PC-9 (cell line): ENCODE data around the gene OS9. TPM values are rescaled to one million over a fixed set of nuclear protein-coding genes. Genes with fewer than 3 reads are reported as not detected.

Experiments used
- BruUV-seq: library from RNA; stranded (reverse); fragments of 400-500 nt; replicated peaks from 2 replicates; lab custom pipeline; 2021; lab: Mats Ljungman, UMichigan
- CTCF ChIA-PET: fragments of 300-600 bp; sonication (Branson Sonifier 250); formaldehyde crosslinking; loops from one replicate; lab custom pipeline; 2022; ENCODE audit warnings: antibody characterized with exemption; lab: Charles Lee
- POLR2A ChIA-PET: fragments of 300-600 bp; sonication (Branson Sonifier 250); formaldehyde crosslinking; loops from one replicate; lab custom pipeline; 2022; ENCODE audit warnings: antibody characterized with exemption; ENCODE audit not compliant: unreplicated experiment; lab: Charles Lee
- DNase-seq, 2 experiments: peaks; one replicate each; pipeline versions ENCODE4 v3.0.0 to v3.0.0-alpha.2; 2015 to 2022; ENCODE audit warnings: mixed read lengths in 1 of 2
- H2AFZ ChIP-seq: fragments of 200-600 bp; sonication (generic); 2 replicates; pipeline ENCODE4 v1.8.1; 2017; ENCODE audit warnings: antibody characterized with exemption
- H3F3A ChIP-seq: fragments of 200-600 bp; sonication (generic); 2 replicates; pipeline ENCODE4 v1.8.1; 2017; ENCODE audit warnings: antibody characterized with exemption, mild to moderate bottlenecking, low read depth; ENCODE audit not compliant: insufficient read depth
- H3K27ac ChIP-seq: fragments of 200-600 bp; sonication (generic); 2 replicates; pipeline ENCODE4 v1.6.1; 2016; ENCODE audit warnings: mixed run types
- H3K27me3 ChIP-seq: fragments of 200-600 bp; sonication (generic); 2 replicates; pipeline ENCODE4 v1.6.1; 2016; ENCODE audit warnings: low read depth, mixed run types; ENCODE audit not compliant: insufficient read depth
- H3K36me3 ChIP-seq: fragments of 200-600 bp; sonication (generic); 2 replicates; pipeline ENCODE4 v1.6.1; 2016; ENCODE audit warnings: low read depth, mixed run types
- H3K4me1 ChIP-seq: fragments of 200-600 bp; sonication (generic); replicated peaks from 2 replicates; pipeline ENCODE4 v1.6.1; 2016; ENCODE audit warnings: mixed run types; ENCODE audit not compliant: insufficient read depth
- H3K4me2 ChIP-seq: fragments of 200-600 bp; sonication (generic); 2 replicates; pipeline ENCODE4 v1.6.1; 2017; ENCODE audit warnings: mixed run types
- H3K4me3 ChIP-seq: fragments of 200-600 bp; sonication (generic); 2 replicates; pipeline ENCODE4 v1.6.1; 2016; ENCODE audit warnings: mixed run types
- H3K79me2 ChIP-seq: fragments of 200-600 bp; sonication (generic); 2 replicates; pipeline ENCODE4 v1.6.1; 2017; ENCODE audit warnings: low read depth, mixed run types
- H3K9me2 ChIP-seq: fragments of 200-600 bp; sonication (generic); 2 replicates; pipeline ENCODE4 v1.8.1; 2017; ENCODE audit warnings: mild to moderate bottlenecking; ENCODE audit not compliant: insufficient read depth
- H3K9me3 ChIP-seq: fragments of 200-600 bp; sonication (generic); 2 replicates; pipeline ENCODE4 v1.8.1; 2016; ENCODE audit warnings: low read depth; ENCODE audit not compliant: insufficient read depth
- H4K20me1 ChIP-seq: fragments of 200-600 bp; sonication (generic); 2 replicates; pipeline ENCODE4 v1.8.1; 2017; ENCODE audit not compliant: insufficient read depth
- EZH2 ChIP-seq: fragments of 200-600 bp; sonication (generic); IDR thresholded peaks from 2 replicates; pipeline ENCODE4 v1.8.0; 2017; ENCODE audit warnings: antibody characterized with exemption, low read depth
- intact Hi-C: fragments of 100-400 bp; cut with micrococcal nuclease; formaldehyde crosslinking; loops from one replicate; pipeline ENCODE4 v1.10.0; 2022; ENCODE audit not compliant: unreplicated experiment
- total RNA-seq: library from RNA; stranded (reverse); gene quantifications from 2 replicates; pipeline ENCODE4 v1.2.3, GENCODE V29; 2021
- TF ChIP-seq, protein P1 (sequence below): fragments of 200-600 bp; sonication (generic); conservative IDR thresholded peaks from 2 replicates; pipeline ENCODE4 v1.6.1; 2017; ENCODE audit warnings: mixed run types, antibody characterized with exemption, mild to moderate bottlenecking, moderate library complexity

The OS9 gene
- total RNA-seq, 1 experiment from 2014 or later: 96.7 TPM

DNA sequence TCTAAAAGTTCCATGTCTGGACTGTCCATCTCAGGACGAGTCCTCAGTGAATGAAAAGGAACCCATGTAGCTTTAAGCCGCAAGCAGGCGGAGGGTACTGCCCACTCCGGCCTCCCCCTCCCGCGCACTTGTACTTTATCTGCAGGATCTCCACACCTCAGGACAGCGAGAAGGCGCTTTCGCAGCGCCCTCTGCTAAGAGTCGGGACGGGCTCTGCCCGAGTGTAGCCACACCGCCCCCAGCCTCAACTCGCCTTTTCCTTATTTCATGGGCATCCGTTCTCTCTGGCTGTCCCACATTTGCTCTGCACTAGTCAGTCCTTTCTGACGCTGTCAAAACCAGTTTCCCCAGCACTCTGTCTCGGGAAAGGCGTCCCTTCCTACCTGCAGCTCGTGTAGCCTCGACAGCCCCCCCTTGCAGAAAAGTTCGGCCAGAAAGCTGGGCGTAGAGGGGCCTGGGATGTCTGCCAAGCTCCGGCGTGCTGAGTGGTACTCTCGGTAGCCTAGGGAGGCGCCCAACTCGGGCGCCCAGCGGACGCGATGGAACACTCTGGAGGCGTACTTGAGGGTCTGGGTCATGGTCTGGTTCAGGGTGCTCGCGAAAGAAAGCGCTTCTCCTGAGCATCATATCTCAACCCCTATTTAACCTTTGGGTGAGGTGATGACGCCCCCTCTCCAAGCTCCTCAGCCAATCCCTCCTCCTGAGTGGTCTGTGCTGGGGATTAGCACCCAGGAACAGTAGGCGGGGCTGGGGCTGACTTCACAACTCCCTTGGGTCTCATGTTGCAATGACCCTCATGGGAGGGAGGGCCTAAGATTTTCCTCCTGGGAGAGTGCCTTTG, 72.8 kb downstream of the OS9 start, which contains the start of gene CYP27B1:
CYP27B1 (minus strand) TSS at position 615 of the 841 bp plus-strand sequence; CDS start at position 578, 37 bp downstream.
- peaks cover 11% of the 10 kb centered on the region; the same call in 1 of the 2 replicates for H3K79me2 ChIP-seq
- no peak within 1 kb of the TSS for H3K4me3 ChIP-seq
- intact Hi-C loops: no loop called here
- H3K27ac ChIP-seq: no peak within 1 kb of the TSS
- BruUV-seq: no TSS peak
- no peaks in the 10 kb centered on the region for H3K9me2 ChIP-seq
- H3K4me2 ChIP-seq: no peak within 1 kb of the TSS; the same call in 1 of the 2 replicates
- peaks cover 4% of the 10 kb centered on the region; the same call in 1 of the 2 replicates for H3F3A ChIP-seq
- H3K36me3 ChIP-seq: no peaks in the 10 kb centered on the region
- no peaks in the 10 kb centered on the region for H3K9me3 ChIP-seq
- POLR2A ChIA-PET: interaction anchor here (0.5 to 0.7 kb wide), 2 partner anchors 13 to 48 kb away, joined by 4 to 6 read pairs; no protein-coding TSS in a partner anchor
- no peaks in the 10 kb centered on the region; the same call in 1 of the 2 replicates for H4K20me1 ChIP-seq
- CTCF ChIA-PET: interaction anchor here (0.8 kb wide), 1 partner anchor 130 kb away, joined by 3 read pairs; no protein-coding TSS in a partner anchor
- no peaks in the 10 kb centered on the region; the same call in 1 of the 2 replicates for H3K4me1 ChIP-seq
- H2AFZ ChIP-seq: no peak within 1 kb of the TSS
- no peak for DNase-seq
- H3K27me3 ChIP-seq: peaks cover 33% of the 10 kb centered on the region
- TF ChIP-seq, protein P1, sequence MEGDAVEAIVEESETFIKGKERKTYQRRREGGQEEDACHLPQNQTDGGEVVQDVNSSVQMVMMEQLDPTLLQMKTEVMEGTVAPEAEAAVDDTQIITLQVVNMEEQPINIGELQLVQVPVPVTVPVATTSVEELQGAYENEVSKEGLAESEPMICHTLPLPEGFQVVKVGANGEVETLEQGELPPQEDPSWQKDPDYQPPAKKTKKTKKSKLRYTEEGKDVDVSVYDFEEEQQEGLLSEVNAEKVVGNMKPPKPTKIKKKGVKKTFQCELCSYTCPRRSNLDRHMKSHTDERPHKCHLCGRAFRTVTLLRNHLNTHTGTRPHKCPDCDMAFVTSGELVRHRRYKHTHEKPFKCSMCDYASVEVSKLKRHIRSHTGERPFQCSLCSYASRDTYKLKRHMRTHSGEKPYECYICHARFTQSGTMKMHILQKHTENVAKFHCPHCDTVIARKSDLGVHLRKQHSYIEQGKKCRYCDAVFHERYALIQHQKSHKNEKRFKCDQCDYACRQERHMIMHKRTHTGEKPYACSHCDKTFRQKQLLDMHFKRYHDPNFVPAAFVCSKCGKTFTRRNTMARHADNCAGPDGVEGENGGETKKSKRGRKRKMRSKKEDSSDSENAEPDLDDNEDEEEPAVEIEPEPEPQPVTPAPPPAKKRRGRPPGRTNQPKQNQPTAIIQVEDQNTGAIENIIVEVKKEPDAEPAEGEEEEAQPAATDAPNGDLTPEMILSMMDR: no peak
- no peak for TF ChIP-seq EZH2

DNA sequence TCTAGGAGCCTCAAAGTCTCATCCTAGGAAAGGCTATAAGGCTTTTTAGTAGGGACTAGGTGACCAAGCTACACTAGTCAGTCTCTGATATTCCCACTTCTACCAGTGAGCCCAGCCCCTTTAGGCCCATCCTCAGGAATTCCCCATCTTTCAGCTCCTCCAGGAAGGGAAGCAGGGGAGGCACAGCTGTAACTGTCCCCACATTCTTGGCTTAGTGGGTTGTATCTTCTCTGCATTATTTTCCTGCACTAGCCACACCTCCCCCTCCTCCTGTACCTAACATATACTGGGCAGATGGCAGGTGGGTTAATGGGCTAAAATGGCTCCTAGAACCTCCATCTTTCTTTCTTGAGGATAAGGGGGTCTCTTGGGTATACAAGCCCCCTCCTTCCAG, 73.4 kb downstream of the OS9 start:
- Histone ChIP-seq H3K9me3 (no peaks in the 10 kb centered on the region), H3K27ac (no peak overlapping the region), H3F3A (peaks cover 6% of the 10 kb centered on the region; the same call in 1 of the 2 replicates), H3K4me1 (no peaks in the 10 kb centered on the region; the same call in 1 of the 2 replicates), H3K4me3 (no peak overlapping the region), H3K79me2 (peaks cover 11% of the 10 kb centered on the region; the same call in 1 of the 2 replicates), H3K36me3 (no peaks in the 10 kb centered on the region), H3K27me3 (peaks cover 33% of the 10 kb centered on the region), H3K4me2 (no peak overlapping the region), H3K9me2 (no peaks in the 10 kb centered on the region), H4K20me1 (no peaks in the 10 kb centered on the region; the same call in 1 of the 2 replicates), H2AFZ (no peak overlapping the region)
- intact Hi-C loops: no loop called here
- POLR2A ChIA-PET: interaction anchor here (0.5 kb wide), 1 partner anchor 23 kb away, joined by 15 read pairs; the partner anchor contains the start of gene TSPAN31
- TF ChIP-seq EZH2: no peak
- TF ChIP-seq, protein P1: no peak
- BruUV-seq: no TSS peak
- CTCF ChIA-PET: no interaction called here
- DNase-seq: no peak

GRCh38 chr12:57767876-57768275, 73.9 kb downstream of the OS9 start:
- ChIA-PET POLR2A (interaction anchor here (0.5 kb wide), 1 partner anchor 23 kb away, joined by 15 read pairs; the partner anchor contains the start of gene TSPAN31), CTCF (no interaction called here)
- H3K27me3 ChIP-seq: peaks cover 33% of the 10 kb centered on the region
- peaks cover 7% of the 10 kb centered on the region; the same call in 1 of the 2 replicates for H3F3A ChIP-seq
- no peak for TF ChIP-seq EZH2
- TF ChIP-seq, protein P1: no peak
- H3K4me2 ChIP-seq: no peak overlapping the region
- no peaks in the 10 kb centered on the region; the same call in 1 of the 2 replicates for H4K20me1 ChIP-seq
- peaks cover 11% of the 10 kb centered on the region; the same call in 1 of the 2 replicates for H3K79me2 ChIP-seq
- H3K4me1 ChIP-seq: no peaks in the 10 kb centered on the region; the same call in 1 of the 2 replicates
- no peaks in the 10 kb centered on the region for H3K9me3 ChIP-seq
- H3K36me3 ChIP-seq: no peaks in the 10 kb centered on the region
- H3K4me3 ChIP-seq: no peak overlapping the region
- H3K9me2 ChIP-seq: no peaks in the 10 kb centered on the region
- no peak for DNase-seq
- no peak overlapping the region for H3K27ac ChIP-seq
- H2AFZ ChIP-seq: no peak overlapping the region
- BruUV-seq: no TSS peak
- intact Hi-C loops: no loop called here
